IMR-90 (cell line): ENCODE results near the gene VPS37C. TPM values are rescaled to one million over a fixed set of nuclear protein-coding genes. Genes with fewer than 3 reads are reported as not detected.

Experiments used
- ATAC-seq: fragments of 200-7000 bp; cut with Tn5 transposase; 2 replicates; pipeline ENCODE4 v1.9.1; 2020; ENCODE audit warnings: low read depth, mild to moderate bottlenecking, moderate library complexity
- BruUV-seq: library from RNA; stranded (reverse); fragments of 400-500 nt; replicated peaks from 2 replicates; lab custom pipeline; 2021; lab: Mats Ljungman, UMichigan
- CTCF ChIA-PET: fragments of 300-600 bp; formaldehyde crosslinking; extraction: SDS; loops from one replicate; lab custom pipeline; 2021; ENCODE audit warnings: antibody characterized with exemption; lab: Yijun Ruan, JAX
- POLR2A ChIA-PET: fragments of 300-600 bp; sonication (Branson Sonifier 250); formaldehyde crosslinking; loops from one replicate; lab custom pipeline; 2022; ENCODE audit warnings: antibody characterized with exemption; ENCODE audit not compliant: unreplicated experiment; lab: Charles Lee
- DNase-seq: peaks from one replicate; pipeline ENCODE4 v3.0.0; 2013
- H2AFZ ChIP-seq: replicated peaks from 2 replicates; pipeline ENCODE3; 2013; ENCODE audit warnings: low read length, mild to moderate bottlenecking; ENCODE audit not compliant: poor library complexity
- H2AK5ac ChIP-seq: 2 replicates; pipeline ENCODE4 v1.6.1; 2013; ENCODE audit warnings: low read depth, low read length, inconsistent platforms
- H2AK9ac ChIP-seq: replicated peaks from 2 replicates; pipeline ENCODE3; 2013; ENCODE audit warnings: mild to moderate bottlenecking, low read depth, low read length, moderate library complexity; ENCODE audit not compliant: poor library complexity
- H2BK120ac ChIP-seq: 2 replicates; pipeline ENCODE4 v1.6.1; 2013; ENCODE audit warnings: low read depth, low read length, inconsistent platforms
- H2BK15ac ChIP-seq: 3 replicates; pipeline ENCODE4 v1.6.1; 2013; ENCODE audit warnings: low read depth, low read length, inconsistent platforms
- H2BK20ac ChIP-seq: 2 replicates; pipeline ENCODE4 v1.6.1; 2013; ENCODE audit warnings: low read depth, mild to moderate bottlenecking, inconsistent platforms, low read length, moderate library complexity
- H2BK5ac ChIP-seq: 2 replicates; pipeline ENCODE4 v1.6.1; 2013; ENCODE audit warnings: mild to moderate bottlenecking, low read depth, low read length, inconsistent platforms; ENCODE audit not compliant: poor library complexity, severe bottlenecking
- H3K14ac ChIP-seq: replicated peaks from 2 replicates; pipeline ENCODE4 v1.6.1; 2013; ENCODE audit warnings: low read depth, low read length, inconsistent platforms
- H3K18ac ChIP-seq: 2 replicates; pipeline ENCODE4 v1.6.1; 2013; ENCODE audit warnings: low read depth, low read length, control low read depth
- H3K23ac ChIP-seq: 2 replicates; pipeline ENCODE4 v1.6.1; 2013; ENCODE audit warnings: low read depth, low read length, inconsistent platforms
- H3K27ac ChIP-seq: 2 replicates; pipeline ENCODE4 v1.5.1; 2013; ENCODE audit warnings: mild to moderate bottlenecking, control low read depth, low read length; ENCODE audit not compliant: insufficient read depth
- H3K27me3 ChIP-seq: 2 replicates; pipeline ENCODE4 v1.6.1; 2013; ENCODE audit warnings: low read length; ENCODE audit not compliant: control insufficient read depth, insufficient read depth
- H3K36me3 ChIP-seq: 2 replicates; pipeline ENCODE4 v1.6.1; 2013; ENCODE audit warnings: low read length, mixed read lengths; ENCODE audit not compliant: control insufficient read depth, insufficient read depth
- H3K4ac ChIP-seq: 2 replicates; pipeline ENCODE4 v1.6.1; 2013; ENCODE audit warnings: low read depth, low read length, inconsistent platforms
- H3K4me1 ChIP-seq: 2 replicates; pipeline ENCODE4 v1.6.1; 2013; ENCODE audit warnings: low read length, mixed read lengths; ENCODE audit not compliant: control insufficient read depth, insufficient read depth
- H3K4me2 ChIP-seq: 2 replicates; pipeline ENCODE4 v1.6.1; 2013; ENCODE audit warnings: low read depth, mild to moderate bottlenecking, control low read depth, low read length, moderate library complexity
- H3K4me3 ChIP-seq: 2 replicates; pipeline ENCODE4 v1.5.1; 2013; ENCODE audit warnings: low read depth, mild to moderate bottlenecking, control low read depth, low read length, moderate library complexity; ENCODE audit not compliant: insufficient read depth
- H3K56ac ChIP-seq: 2 replicates; pipeline ENCODE4 v1.6.1; 2013; ENCODE audit warnings: low read length, inconsistent platforms; ENCODE audit not compliant: insufficient read depth; ENCODE audit errors: extremely low read depth
- H3K79me1 ChIP-seq, 2 experiments: 2 replicates each; pipeline ENCODE4 v1.6.1; 2013; ENCODE audit warnings: low read length in 2 of 2, inconsistent platforms in 1 of 2, low read depth in 1 of 2
- H3K9ac ChIP-seq: 2 replicates; pipeline ENCODE4 v1.6.1; 2013; ENCODE audit warnings: low read depth, low read length, control low read depth
- H3K9me1 ChIP-seq: 2 replicates; pipeline ENCODE4 v1.6.1; 2013; ENCODE audit warnings: low read length, inconsistent platforms; ENCODE audit not compliant: insufficient read depth
- H3K9me3 ChIP-seq: 2 replicates; pipeline ENCODE4 v1.6.1; 2013; ENCODE audit warnings: low read length; ENCODE audit not compliant: control insufficient read depth, insufficient read depth
- H4K20me1 ChIP-seq: 2 replicates; pipeline ENCODE4 v1.6.1; 2013; ENCODE audit warnings: low read length, inconsistent platforms; ENCODE audit not compliant: insufficient read depth
- H4K5ac ChIP-seq: 2 replicates; pipeline ENCODE4 v1.6.1; 2013; ENCODE audit warnings: mild to moderate bottlenecking, low read depth, low read length, control low read depth
- H4K8ac ChIP-seq, 2 experiments: 2 replicates each; pipeline ENCODE4 v1.6.1; 2013; ENCODE audit warnings: low read depth in 2 of 2, low read length in 2 of 2, control low read depth in 1 of 2, inconsistent platforms in 1 of 2
- H4K91ac ChIP-seq: 2 replicates; pipeline ENCODE4 v1.6.1; 2013; ENCODE audit warnings: low read depth, low read length, inconsistent platforms; ENCODE audit not compliant: insufficient read depth
- BHLHE40 ChIP-seq: fragments of 150-350 bp; IDR thresholded peaks from 2 replicates; pipeline ENCODE4 v1.6.1; 2016; ENCODE audit warnings: mild to moderate bottlenecking, low read depth, low read length
- CEBPB ChIP-seq: IDR thresholded peaks from 2 replicates; pipeline ENCODE4 v1.6.1; 2012; ENCODE audit warnings: low read depth, low read length, improper control_type of control experiment
- CHD1 ChIP-seq: IDR thresholded peaks from 2 replicates; pipeline ENCODE4 v1.6.1; 2012; ENCODE audit warnings: low read depth, low read length, improper control_type of control experiment
- MAFK ChIP-seq: IDR thresholded peaks from 2 replicates; pipeline ENCODE4 v1.6.1; 2012; ENCODE audit warnings: low read depth, low read length, improper control_type of control experiment
- MAZ ChIP-seq: IDR thresholded peaks from 2 replicates; pipeline ENCODE4 v1.6.1; 2012; ENCODE audit warnings: low read depth, mild to moderate bottlenecking, low read length, improper control_type of control experiment, moderate library complexity, borderline replicate concordance
- NFE2L2 ChIP-seq: fragments of 150-350 bp; IDR thresholded peaks from 2 replicates; pipeline ENCODE4 v1.6.1; 2016; ENCODE audit warnings: low read depth, mild to moderate bottlenecking, low read length
- WGBS, 2 experiments: methylation state at CpG; one replicate each; pipeline versions ENCODE4 v1.1.5 to v1.1.7; 2013; ENCODE audit warnings: missing lambda C conversion rate in 2 of 2; ENCODE audit not compliant: insufficient read length in 1 of 2; ENCODE audit errors: extremely low coverage in 2 of 2; 5-methylcytosine and 5-hydroxymethylcytosine counted together
- dilution Hi-C: fragments of 300-500 bp; cut with HindIII; formaldehyde crosslinking; loops from one replicate; pipeline ENCODE4 v1.14.3; 2018; ENCODE audit warnings: low sequenced_read_pairs; ENCODE audit not compliant: unreplicated experiment
- in situ Hi-C: fragments of 300-500 bp; cut with MboI; formaldehyde crosslinking; loops from 3 replicates; pipeline ENCODE4 v1.14.3; 2019; ENCODE audit warnings: low sequenced_read_pairs, inconsistent platforms, mixed read lengths
- intact Hi-C: fragments of 100-400 bp; cut with micrococcal nuclease; formaldehyde crosslinking; loops from 2 replicates; pipeline ENCODE4 v1.10.0; 2022
- polyA plus RNA-seq, 3 experiments: library from polyadenylated mRNA; depleted of rRNA; stranded (reverse); fragments of >200 nt; gene quantifications; 2 replicates each; pipeline ENCODE4 v1.2.3, GENCODE V29; 2012; ENCODE audit warnings: low replicate concordance in 1 of 3
- total RNA-seq: library from RNA; depleted of rRNA; stranded (reverse); fragments of >200 nt; gene quantifications from 2 replicates; pipeline ENCODE4 v1.2.3, GENCODE V29; 2012
- TF ChIP-seq, protein P1 (sequence below): fragments of 150-350 bp; IDR thresholded peaks from 2 replicates; pipeline ENCODE4 v1.6.1; 2016; ENCODE audit warnings: low read depth, mild to moderate bottlenecking, low read length, moderate library complexity, borderline replicate concordance

The VPS37C gene
- total and polyA plus RNA-seq, 2 of the 4 experiments (the other 2 are of a cell fraction): 3.2 to 13.2 TPM

DNA sequence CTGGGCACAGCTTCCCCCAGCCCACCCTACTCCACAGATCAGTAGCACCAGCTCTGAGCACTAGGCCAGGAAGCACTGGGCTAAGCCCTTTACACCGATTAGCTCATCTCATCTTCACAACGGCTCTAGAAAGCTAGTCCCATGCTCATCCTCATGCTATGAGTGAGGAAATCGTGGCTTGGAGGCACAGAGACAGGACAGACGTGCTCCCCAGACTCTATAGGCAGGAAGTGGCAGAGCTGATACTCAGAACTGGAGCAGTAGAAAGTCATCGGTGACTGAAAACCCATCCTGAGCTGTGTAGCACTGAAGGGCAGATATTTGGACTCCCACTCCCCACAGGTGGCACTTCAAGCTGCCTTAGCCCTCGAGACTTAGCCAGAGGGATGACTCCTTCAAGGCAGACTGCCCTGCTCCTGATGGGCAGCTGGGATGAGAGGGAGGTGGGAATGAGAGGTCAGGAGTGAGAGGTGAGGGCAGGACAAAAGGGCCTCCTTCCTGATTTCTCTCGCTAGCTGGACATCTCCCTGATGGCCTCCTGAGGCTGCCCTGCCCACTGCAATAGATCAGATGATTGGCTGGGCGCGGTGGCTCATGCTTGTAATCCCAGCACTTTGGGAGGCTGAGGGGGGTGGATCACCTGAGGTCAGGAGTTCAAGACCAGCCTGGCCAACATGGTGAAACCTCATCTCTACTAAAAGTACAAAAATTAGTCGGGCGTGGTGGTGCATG is 49.3 kb downstream of the VPS37C start:
- in situ Hi-C loops (no loop called here), dilution Hi-C loops (no loop called here), intact Hi-C loops (no loop called here)
- H3K9me3 ChIP-seq: no peaks in the 10 kb centered on the region
- H3K4me1 ChIP-seq: no peaks in the 10 kb centered on the region
- H4K5ac ChIP-seq: no peak overlapping the region
- H3K79me1 ChIP-seq: no peaks in the 10 kb centered on the region
- H4K91ac ChIP-seq: no peak overlapping the region
- no peak overlapping the region for H3K4ac ChIP-seq
- no peak overlapping the region for H2BK5ac ChIP-seq
- no peak overlapping the region for H3K56ac ChIP-seq
- H2AFZ ChIP-seq: no peak overlapping the region
- H3K36me3 ChIP-seq: no peaks in the 10 kb centered on the region
- CTCF ChIA-PET: no interaction called here
- H3K9me1 ChIP-seq: no peaks in the 10 kb centered on the region
- H4K8ac ChIP-seq: no peak overlapping the region
- no peaks in the 10 kb centered on the region for H4K20me1 ChIP-seq
- no peak for TF ChIP-seq CEBPB
- TF ChIP-seq MAZ: no peak
- TF ChIP-seq MAFK: no peak
- TF ChIP-seq, protein P1, sequence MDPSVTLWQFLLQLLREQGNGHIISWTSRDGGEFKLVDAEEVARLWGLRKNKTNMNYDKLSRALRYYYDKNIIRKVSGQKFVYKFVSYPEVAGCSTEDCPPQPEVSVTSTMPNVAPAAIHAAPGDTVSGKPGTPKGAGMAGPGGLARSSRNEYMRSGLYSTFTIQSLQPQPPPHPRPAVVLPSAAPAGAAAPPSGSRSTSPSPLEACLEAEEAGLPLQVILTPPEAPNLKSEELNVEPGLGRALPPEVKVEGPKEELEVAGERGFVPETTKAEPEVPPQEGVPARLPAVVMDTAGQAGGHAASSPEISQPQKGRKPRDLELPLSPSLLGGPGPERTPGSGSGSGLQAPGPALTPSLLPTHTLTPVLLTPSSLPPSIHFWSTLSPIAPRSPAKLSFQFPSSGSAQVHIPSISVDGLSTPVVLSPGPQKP: no peak
- no peak for TF ChIP-seq BHLHE40
- TF ChIP-seq CHD1: no peak
- no peak for TF ChIP-seq NFE2L2
- H3K9ac ChIP-seq: no peak overlapping the region
- peaks cover 41% of the 10 kb centered on the region for H3K27me3 ChIP-seq
- no peak overlapping the region for H3K18ac ChIP-seq
- no peak overlapping the region for H3K27ac ChIP-seq
- H3K4me3 ChIP-seq: no peak overlapping the region
- H2BK120ac ChIP-seq: no peak overlapping the region
- no peak overlapping the region for H2AK5ac ChIP-seq
- H2AK9ac ChIP-seq: no peak overlapping the region
- no TSS peak for BruUV-seq
- DNase-seq (no peak), ATAC-seq (no peak)
- H3K4me2 ChIP-seq: no peak overlapping the region
- H3K23ac ChIP-seq: no peak overlapping the region
- H2BK20ac ChIP-seq: no peak overlapping the region
- POLR2A ChIA-PET: interaction anchor here (0.6 kb wide), 1 partner anchor 326 kb away, joined by 3 read pairs; no protein-coding TSS in a partner anchor
- 20% methylated on average over 2 of the region's 11 CpGs; no CpG with 5 or more reads in 1 of the 2 experiments for whole genome bisulfite sequencing, 2 experiments
- no peak overlapping the region for H3K14ac ChIP-seq
- no peak overlapping the region for H2BK15ac ChIP-seq
